GM20431 (cell line): ENCODE measurements around the gene MTCH1.

Source experiments
- in situ Hi-C: fragments of 300-500 bp; cut with MseI, MboI; formaldehyde crosslinking; loops from one replicate; pipeline ENCODE4 v1.15.0; 2020; ENCODE audit warnings: low sequenced_read_pairs; ENCODE audit not compliant: unreplicated experiment

The MTCH1 gene, protein sequence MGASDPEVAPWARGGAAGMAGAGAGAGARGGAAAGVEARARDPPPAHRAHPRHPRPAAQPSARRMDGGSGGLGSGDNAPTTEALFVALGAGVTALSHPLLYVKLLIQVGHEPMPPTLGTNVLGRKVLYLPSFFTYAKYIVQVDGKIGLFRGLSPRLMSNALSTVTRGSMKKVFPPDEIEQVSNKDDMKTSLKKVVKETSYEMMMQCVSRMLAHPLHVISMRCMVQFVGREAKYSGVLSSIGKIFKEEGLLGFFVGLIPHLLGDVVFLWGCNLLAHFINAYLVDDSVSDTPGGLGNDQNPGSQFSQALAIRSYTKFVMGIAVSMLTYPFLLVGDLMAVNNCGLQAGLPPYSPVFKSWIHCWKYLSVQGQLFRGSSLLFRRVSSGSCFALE

DNA sequence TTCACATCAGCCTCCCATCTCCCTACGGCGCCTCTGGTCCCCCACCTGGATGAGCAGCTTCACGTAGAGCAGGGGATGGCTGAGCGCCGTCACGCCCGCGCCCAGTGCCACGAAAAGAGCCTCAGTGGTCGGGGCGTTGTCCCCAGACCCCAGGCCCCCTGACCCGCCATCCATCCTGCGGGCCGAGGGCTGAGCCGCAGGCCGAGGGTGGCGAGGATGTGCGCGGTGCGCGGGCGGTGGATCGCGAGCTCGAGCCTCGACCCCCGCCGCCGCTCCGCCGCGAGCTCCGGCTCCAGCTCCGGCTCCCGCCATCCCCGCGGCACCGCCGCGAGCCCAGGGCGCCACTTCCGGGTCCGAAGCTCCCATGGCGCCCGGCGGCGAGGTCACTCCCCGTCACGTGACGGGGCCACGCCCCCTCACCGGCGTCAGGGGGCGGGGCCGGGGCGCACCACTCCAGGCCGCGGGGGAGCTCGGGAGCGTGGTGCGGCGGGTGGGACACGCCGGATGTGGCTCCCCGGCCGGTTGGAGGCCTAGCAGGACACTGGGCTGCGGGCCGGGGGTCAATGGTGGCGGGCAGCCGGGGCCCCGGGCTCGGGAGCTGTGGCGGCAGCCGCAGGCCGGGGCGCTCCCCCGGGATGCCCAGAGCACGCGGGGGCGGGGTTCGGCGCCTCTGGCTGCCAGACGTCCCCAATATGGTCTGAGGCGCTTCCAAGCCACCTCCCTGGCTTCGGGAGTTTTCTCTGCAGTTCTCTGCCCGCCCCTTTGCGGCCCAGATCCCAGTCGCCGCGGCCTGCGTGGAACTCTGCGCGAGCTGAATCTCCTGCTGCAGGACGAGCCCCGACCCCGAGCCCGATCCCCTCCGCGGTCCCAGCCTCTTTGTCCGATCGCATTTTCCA is at the start of gene MTCH1:
Gene MTCH1, minus strand, starts transcription at position 389 of the 896 bp plus-strand sequence. Its CDS starts 23 bp downstream, at position 366.
- in situ Hi-C loops, result no loop called here

DNA sequence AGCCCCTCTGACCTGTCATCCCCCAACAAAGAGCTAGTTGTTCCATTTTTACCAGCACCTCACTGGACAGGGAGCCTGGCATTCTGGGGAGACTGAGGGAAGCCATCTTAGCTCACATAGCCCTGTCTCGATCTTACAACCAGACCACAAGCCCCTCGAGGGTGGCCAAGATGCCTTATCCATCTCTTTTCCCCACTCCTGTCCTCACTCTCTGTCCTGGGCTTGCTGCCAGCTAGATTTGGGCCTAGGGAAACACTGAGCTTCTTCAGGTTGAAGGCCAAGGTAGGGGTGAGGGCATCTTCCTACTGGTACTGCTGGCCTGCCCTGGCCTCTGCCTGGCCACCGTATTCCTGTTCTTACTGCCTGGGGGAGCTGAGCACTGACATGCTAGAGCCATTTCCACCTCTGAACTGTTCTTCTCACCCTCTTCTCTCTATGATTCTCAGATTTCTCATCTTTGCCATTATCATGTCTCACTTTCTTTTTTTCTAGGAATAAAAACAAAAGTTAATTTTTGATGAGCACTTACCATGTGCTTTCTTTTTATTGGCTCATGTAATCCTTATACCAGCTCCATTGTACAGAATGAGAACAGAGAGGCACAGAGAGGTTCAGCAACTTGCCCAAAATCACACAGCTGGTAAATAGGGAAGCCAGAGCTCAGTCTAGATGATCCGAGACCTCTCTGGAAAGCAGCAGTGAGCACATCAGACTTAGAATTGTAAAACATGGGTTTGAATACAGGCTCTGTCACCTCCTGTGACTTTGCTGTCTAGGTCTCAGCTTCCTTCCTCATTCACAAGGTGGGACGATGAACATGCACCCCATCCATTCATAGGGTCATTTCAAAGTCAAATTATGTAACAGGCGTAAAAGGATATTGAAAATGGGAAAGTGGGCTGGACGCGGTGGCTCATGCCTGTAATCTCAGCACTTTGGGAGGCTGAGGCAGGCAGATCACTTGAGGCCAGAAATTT is 48.1 kb upstream of the MTCH1 start:
- in situ Hi-C loops, result no loop called here

DNA sequence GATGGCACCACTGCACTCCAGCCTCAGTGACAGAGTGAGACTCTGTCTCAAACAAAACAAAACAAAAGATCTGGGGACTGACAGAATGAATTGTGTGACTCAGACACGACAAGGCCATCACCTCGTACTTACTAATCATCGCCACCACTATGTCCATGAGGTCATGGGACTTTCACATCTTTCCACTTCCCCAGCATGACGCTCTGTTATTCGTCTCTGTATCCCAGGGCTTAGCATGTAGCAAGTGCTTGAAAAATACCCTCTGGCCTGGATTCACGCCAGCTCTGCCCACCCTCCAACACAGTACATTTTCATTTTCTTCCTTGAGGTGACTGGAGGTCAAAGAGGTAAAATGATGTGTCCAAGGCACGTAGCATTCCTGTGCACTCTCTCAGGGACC is 47.3 kb upstream of the MTCH1 start:
- in situ Hi-C loops, result no loop called here

DNA sequence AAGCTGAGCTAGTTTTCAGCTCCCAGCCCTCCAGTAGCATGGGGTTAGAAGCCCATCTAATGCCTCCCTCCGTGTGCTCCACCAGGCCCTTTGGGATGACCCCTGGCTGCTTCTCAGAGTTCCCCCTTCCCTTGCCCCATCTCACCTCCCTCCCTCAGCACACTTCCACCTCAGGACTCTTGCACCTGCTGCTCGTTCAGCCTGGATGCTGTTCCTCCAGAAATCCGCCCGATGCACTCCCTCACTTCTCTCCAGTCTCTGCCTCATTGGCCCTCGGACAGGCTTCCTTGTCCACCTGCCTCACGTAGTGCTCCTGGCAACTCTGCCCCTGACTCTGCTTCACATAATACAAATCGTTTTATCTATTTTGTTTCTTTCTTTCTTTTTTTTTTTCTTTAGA is 46.2 kb upstream of the MTCH1 start:
- in situ Hi-C loops, result no loop called here

DNA sequence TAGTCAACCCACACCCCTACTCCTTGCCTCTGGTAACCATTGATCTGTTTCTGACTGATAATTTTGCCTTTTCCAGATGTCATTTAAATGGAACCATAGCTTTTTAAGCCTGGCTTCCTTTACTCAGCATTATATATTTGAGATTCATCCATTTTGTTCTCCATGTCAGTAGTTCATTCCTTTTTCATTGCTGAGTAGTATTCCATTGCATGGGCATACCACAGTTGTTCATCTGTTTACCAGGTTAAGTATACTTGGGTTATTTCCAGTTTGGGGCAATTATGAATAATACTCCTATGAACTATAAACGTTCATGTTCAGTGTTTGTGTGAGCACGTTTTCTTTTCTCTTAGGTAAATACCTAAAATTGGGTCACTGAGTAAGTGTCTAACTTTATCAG is 44.6 kb upstream of the MTCH1 start:
- in situ Hi-C loops, result no loop called here

DNA sequence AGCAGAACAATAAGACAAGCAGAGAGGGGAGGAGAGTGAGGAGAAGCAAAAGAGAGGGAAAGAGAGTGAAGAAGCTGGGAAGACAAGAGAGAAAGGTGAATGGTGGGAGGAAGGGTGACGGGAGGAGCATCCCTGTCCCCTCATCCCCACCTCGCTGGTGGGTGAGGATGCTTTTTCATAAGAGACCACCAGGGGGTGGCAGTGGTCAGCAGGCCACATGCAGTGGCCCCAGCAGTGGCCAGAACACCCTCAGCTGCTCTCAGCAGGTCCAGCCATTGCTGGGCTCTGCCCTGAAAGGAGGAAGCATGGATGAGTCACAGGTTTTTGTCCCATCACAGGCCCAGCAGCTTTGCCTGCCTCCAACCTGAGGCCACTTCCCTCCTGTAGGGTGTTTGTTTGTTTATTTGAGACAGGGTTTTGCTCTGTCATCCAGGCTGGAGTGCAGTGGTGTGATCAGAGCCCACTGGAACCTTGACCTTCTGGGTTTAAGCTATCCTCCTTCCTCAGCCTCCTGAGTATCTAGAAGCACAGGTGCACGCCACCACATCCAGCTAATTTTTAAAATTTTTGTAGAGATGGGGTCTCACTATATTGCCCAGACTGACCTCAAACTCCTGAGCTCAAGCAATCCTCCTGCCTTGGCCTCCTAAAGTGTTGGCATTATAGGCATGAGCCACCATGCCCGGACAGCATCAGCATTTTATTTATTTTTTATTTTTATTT is 43.4 kb upstream of the MTCH1 start:
- in situ Hi-C loops, result loop anchor here (10.0 kb wide), 2 partner anchors 145 to 185 kb away; partner anchors contain the start of gene PIM1

DNA sequence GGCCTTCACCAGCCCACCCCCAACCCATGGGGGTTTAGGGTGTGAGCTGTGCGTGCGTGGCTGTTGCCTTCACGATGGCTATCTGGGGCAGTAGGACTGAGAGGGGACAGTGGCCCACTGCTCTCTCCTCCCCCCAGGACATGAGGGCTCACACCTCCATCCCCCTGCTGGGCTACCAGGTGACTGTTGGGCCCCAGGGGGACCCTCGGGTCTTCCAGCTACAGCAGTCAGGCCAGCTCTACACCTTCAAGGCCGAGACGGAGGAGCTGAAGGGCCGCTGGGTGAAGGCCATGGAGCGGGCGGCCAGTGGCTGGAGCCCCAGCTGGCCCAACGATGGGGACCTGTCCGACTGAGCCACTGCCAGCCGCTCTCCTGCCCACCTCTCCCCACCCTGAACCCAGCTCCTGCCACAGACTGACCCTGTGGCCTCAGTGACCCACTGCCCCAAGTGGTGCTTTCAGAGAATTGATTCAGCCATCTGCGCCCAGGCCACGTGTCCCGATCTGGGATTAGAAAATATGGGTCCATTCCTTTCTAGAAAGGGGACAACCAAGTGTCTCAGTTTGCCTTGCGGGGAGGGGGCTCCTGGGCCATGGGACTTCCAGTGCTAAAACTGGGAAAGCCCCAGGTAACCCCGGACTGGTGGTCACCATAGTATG is 41.9 kb upstream of the MTCH1 start:
- in situ Hi-C loops, result loop anchor here (10.0 kb wide), 2 partner anchors 147 to 187 kb away; partner anchors contain the start of gene PIM1

DNA sequence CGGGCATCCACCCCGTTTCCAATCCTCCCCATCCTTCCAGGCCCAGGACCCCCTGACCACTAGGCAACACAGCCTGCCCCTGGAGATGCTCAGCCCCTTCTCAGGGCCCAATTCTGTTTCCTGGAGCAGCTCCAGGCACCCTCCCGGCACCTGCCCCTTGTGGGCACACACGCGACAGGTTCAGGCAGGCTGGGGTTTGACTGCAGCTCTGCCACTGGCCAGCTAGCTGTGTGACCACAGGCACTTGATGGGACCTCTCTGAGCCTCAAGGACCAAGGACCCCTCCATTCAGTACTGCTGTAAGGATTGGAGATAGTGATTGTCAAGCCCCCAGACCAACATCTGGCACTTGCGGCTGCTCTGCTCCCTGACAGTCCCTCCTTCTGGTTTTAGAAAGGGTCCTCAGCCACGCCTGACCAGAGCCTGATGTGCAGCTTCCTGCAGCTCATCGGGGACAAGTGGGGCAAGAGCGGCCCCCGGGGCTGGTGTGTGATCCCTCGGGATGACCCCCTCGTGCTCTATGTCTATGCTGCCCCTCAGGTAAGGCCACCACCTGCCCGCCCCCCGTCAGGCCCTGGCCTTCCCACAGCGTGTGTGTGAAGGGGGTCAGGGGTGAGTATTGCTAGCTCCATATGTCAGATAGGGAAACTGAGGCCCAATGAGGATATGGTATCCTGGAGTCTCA is 41.2 kb upstream of the MTCH1 start:
- in situ Hi-C loops, result loop anchor here (10.0 kb wide), 2 partner anchors 148 to 188 kb away; partner anchors contain the start of gene PIM1

DNA sequence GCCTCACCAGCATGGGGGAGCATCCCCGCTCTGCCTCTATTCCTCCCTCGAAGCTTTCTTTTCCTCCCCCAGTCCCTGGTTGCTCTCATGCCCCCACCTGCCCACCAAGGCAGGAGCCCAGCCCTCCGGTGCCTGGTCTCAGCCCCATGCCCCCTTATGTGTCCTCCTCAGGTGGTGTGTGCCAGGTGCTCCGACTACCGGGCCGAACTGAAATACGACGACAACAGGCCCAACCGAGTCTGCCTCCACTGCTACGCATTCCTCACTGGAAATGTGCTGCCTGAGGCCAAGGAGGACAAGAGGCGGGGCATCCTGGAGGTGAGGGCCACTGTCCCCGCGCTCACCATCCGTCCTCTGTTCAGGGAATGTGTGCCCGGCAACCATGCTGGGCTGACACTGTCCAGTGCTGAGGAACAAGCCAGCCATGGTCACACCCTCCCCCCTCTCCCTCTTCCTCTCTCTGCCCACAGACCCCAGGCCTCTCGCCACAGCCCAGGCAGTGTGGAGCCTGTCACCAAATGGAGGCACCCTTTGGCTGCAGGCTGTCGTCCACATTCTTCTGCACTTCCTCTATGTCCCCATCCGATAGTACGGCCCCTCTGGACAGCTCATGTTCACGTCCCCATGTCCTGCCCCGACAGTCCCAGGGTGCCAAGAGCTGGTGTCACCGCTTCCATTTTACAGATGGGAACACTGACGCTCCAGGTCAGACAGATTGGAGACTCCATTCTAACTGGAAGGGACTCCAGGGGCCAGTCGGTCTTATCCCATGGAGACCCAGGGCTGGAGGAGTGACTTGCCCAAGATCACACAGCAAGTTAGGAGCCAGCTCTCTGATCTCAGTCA is 39.8 kb upstream of the MTCH1 start:
- in situ Hi-C loops, result loop anchor here (10.0 kb wide), 2 partner anchors 149 to 189 kb away; partner anchors contain the start of gene PIM1

DNA sequence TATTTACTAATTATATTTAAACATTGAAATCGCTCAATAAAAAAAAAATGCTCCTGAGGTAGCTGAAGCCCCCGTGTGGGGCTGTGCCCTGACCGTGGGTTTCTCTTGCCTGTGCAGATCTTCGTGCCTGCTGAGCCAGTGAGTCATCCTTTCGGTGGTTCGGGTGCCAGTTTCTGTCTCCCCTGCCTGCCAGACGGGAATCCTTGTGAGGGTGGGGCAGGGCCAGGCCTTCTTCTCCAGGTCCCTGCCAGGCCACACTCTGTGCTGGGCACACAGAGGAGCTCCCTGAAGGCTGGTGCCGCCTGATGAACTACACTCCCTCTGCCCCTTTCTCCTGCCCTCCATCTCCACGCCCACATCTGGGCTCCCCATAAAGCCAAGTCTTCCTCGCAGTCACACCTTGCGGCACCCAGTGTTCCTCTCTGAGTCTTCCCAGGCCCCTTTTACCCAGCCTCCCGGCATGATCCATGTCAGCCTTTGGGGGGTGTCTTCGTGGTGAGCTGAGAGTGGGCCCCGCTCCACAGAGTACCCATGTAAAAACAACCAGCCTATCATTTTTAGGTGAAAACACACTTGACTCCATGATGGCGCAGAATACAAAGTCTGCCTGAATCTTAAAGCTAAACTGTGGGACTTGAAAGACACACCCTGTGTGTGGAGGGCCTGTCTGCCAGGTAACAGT is 38.8 kb upstream of the MTCH1 start:
- in situ Hi-C loops, result loop anchor here (10.0 kb wide), 2 partner anchors 150 to 190 kb away; partner anchors contain the start of gene PIM1

DNA sequence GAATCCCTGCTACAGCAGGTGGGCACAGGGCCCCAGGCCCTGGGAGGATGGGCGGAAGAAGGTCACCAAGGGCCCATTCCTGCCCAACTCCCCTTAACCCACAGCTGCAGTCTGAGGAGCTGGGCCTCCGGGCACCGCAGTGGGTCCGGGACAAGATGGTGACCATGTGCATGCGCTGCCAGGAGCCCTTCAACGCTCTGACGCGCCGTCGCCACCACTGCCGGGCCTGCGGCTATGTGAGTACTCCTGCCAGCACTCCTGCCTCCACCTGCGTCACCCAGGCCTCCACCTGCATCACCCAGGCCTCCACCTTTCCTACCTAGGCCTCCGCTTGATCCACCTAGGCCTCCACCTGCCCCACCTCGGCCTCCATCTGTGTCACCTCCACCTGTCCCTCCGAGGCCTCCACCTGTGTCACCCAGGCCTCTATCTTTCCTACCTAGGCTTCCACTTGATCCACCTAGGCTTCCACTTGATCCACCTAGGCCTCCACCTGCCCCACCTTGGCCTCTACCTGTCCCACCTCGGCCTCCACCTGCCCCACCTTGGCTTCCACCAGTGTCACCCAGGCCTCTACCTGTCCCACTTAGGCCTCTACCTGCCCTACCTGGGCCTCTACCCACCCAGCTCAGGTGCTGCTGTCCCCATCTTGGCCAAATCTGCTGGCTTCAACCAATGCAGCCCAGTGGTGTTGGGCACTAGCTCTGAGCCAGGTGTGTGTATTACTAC is 36.3 kb upstream of the MTCH1 start:
- in situ Hi-C loops, result loop anchor here (10.0 kb wide), 2 partner anchors 153 to 193 kb away; partner anchors contain the start of gene PIM1

DNA sequence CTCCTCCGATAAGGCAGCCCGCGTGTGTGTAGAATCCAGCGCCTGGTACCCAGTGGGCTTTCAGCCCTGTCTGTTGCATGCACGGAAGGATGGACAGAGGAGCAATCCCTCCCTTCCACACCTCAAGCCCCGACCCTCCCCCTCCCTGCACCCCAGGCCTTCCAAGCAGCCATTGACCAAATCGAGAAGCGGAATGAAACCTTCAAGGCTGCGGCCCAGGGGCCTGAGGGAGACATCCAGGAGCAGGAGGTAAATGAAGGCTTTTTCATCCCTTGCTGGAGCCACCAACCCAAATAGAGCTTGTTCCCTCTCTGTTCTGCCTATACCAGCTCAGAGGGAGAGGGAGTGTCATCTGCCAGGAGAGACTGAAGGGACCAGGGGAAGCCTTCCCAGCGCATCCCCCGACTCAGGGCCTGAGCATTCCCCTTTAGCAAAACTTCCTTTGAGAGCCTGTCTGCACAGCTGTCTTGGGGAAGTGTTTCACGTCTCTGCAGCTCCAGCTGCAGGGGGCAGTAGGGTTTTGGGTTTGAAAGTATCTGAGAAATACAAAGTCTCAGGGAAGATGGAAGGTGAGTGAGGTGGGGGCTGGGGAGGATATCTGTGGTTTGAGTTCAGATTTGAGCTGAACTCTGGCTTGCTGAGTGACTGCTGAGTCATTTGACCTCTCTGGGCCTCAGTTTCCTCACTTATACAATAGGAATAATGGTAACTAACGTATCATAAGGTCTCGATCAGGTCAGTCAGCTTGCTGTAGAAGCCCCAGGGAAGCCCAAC is 35.5 kb upstream of the MTCH1 start:
- in situ Hi-C loops, result loop anchor here (10.0 kb wide), 2 partner anchors 153 to 193 kb away; partner anchors contain the start of gene PIM1

DNA sequence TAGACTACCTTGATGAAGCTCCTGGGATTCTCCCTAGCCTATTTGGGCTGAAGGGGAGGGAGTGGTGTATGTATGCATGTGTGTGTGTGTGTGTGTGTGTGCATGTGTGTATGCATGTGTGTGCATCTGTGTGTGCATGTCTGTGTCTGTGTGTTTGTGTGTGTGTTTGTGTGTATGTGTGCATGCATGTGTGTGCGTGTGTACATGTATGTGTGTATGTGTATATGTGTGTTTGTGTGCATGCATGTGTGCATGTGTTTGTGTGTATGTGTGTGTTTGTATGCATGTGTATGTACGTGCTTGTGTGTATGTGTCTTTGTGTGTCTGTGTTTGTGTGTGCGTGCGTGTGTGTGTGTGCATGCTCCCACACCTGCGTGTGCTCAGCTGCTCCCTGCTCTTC is 34.8 kb upstream of the MTCH1 start:
- in situ Hi-C loops, result loop anchor here (10.0 kb wide), 2 partner anchors 154 to 194 kb away; partner anchors contain the start of gene PIM1

DNA sequence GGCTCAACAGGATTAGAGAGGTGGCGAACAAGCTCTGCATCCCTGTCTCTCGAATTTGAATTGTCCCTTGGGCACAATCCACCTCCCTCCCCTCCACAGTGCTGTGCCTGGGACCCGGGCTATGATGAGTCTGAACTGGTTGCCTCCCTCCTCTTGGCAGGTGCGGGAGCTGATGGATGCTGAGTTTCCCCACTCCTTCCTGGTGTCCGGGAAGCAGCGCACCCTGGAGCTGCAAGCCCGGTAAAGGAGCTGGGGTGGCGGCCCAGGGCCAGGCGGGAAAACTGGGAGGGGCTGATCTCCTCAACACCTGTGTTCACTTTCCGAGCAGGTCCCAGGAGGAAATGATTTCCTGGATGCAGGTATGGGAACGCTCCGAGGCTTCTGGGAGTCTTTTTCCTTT is 34.4 kb upstream of the MTCH1 start:
- in situ Hi-C loops, result loop anchor here (10.0 kb wide), 2 partner anchors 154 to 194 kb away; partner anchors contain the start of gene PIM1

DNA sequence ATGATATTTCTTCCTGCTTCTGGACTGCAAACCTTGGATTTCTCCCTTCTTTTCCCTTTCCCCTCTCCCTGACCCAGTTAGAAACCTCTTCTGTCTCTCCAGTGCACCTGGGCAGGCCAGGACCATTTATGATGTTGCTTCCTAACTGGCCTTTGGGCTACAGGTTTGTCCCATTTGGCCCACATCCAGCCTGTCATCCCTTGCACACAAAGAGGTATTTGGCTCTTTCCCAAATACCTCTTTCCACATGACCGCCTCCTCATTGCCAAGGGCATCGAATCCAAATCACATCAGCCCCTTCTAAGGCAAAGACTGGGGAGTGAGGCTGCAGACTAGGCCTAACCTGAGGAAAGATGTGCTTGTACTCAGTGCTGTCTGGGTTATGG is 33.1 kb upstream of the MTCH1 start:
- in situ Hi-C loops, result loop anchor here (10.0 kb wide), 1 partner anchor 134 kb away; the partner anchor contains the start of gene C6orf89
